ENCODE results near the gene PARP4.

GRCh38 chr13:24396821-24397220, 115.8 kb downstream of the PARP4 start:
- TF ChIP-seq CTCF (IDR thresholded peaks at IDR 0.05) (no peak), POLR2A (IDR thresholded peaks at IDR 0.05) (no peak)

Measured in adrenal gland (tissue), 5 donors.